Measurements from ENCODE around the gene NUP188. TPM values are rescaled to one million over a fixed set of nuclear protein-coding genes. Genes with fewer than 3 reads are reported as not detected.

Gene NUP188
- total and polyA plus RNA-seq, 2 of the 13 experiments (the other 11 are each of a cell fraction or from before 2014, with no cell fraction given), result 28.0 to 38.5 TPM

DNA sequence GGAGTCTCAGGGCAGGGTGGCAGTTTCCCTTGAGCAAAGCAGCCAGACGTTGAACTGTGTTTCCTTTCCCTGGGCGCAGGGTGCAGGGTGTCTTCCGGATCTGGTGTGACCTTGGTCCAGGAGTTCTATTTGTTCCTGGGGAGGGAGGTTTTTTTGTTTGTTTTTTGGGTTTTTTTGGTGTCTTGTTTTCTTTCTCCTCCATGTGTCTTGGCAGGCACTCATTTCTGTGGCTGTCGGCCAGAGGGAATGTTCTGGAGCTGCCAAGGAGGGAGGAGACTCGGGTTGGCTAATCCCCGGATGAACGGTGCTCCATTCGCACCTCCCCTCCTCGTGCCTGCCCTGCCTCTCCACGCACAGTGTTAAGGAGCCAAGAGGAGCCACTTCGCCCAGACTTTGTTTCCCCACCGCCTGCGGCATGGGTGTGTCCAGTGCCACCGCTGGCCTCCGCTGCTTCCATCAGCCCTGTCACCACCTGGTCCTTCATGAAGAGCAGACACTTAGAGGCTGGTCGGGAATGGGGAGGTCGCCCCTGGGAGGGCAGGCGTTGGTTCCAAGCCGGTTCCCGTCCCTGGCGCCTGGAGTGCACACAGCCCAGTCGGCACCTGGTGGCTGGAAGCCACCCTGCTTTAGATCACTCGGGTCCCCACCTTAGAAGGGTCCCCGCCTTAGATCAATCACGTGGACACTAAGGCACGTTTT, 30.2 kb upstream of the NUP188 start (continued):
- TF ChIP-seq RXRB (CRISPR knock-in tag; IDR thresholded peaks at IDR 0.05; ENCODE audit: borderline replicate concordance) (peak; percentile 57; the same call in 1 of the 2 replicates), PHF20 (CRISPR knock-in tag; IDR thresholded peaks at IDR 0.05) (no peak), EP300 (IDR thresholded peaks at IDR 0.05; ENCODE audit: low read depth in 2 of 2, low read length in 2 of 2) (peak in 1 of 2 experiments; percentile 77; a peak in 2 of 4 replicates), EP300 (CRISPR knock-in tag; IDR thresholded peaks at IDR 0.05; ENCODE audit: borderline replicate concordance) (peak; percentile 53; the same call in 1 of the 2 replicates)
- TF ChIP-seq, protein P1, sequence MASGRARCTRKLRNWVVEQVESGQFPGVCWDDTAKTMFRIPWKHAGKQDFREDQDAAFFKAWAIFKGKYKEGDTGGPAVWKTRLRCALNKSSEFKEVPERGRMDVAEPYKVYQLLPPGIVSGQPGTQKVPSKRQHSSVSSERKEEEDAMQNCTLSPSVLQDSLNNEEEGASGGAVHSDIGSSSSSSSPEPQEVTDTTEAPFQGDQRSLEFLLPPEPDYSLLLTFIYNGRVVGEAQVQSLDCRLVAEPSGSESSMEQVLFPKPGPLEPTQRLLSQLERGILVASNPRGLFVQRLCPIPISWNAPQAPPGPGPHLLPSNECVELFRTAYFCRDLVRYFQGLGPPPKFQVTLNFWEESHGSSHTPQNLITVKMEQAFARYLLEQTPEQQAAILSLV (CRISPR knock-in tag; IDR thresholded peaks at IDR 0.05; ENCODE audit: borderline replicate concordance), result no peak; the same call in 1 of the 2 replicates

DNA sequence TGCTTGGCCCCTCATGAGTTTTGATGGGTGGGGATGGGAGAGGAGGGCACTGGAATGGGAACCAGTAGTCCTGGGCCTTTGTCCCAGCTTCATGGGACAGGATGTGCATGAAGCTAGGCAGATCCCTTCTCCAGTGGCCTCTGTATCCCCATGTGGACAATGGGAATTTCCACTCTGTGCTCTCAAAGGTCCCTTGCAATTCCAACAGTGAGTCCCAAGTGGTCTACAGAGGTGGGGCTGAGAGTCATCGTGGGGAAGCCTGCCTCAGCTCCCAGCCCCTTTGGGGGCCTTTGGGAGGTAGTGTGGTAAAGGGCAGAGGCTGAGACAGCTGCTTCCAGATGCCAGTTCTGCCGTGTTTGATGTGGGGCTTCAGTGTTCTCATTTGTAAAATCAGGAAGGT, 28.6 kb upstream of the NUP188 start:
- H4K20me1 ChIP-seq (ENCODE audit: insufficient read depth, low read length), result no peaks in the 10 kb centered on the region
- H3K27me3 ChIP-seq (ENCODE audit: control insufficient read depth in 1 of 2, insufficient read depth in 2 of 2, low read length in 2 of 2), result no peaks in the 10 kb centered on the region
- peak overlapping the region; percentile 46 for H3K27ac ChIP-seq (ENCODE audit: extremely low read length, insufficient read depth, low read length)
- peaks cover 14% of the 10 kb centered on the region for H3K79me2 ChIP-seq (ENCODE audit: insufficient read depth, low read length)
- H3K9ac ChIP-seq (ENCODE audit: insufficient read depth, low read depth, low read length), result no peak overlapping the region
- peaks cover 7 to 16% of the 10 kb centered on the region in 2 experiments for H3K36me3 ChIP-seq (replicated peaks in 1 of 2; ENCODE audit: control insufficient read depth in 1 of 2, insufficient read depth in 2 of 2, low read length in 2 of 2)
- H3K4me1 ChIP-seq (ENCODE audit: insufficient read depth, low read length), result peaks cover 91% of the 10 kb centered on the region
- no peaks in the 10 kb centered on the region for H3K9me3 ChIP-seq (ENCODE audit: low read length)
- no TSS peak for BruUV-seq (replicated peaks)
- no peak overlapping the region for H3K4me3 ChIP-seq (replicated peaks in 1 of 3; ENCODE audit: insufficient read depth in 1 of 3, low read depth in 2 of 3, low read length in 3 of 3)
- in situ Hi-C loops (cut with HindIII; ENCODE audit: extremely low pct_ligation_motif_present, low pct_unique_long_range_greater_than_20kb), result no loop called here
- WGBS (ENCODE audit: low lambda C conversion rate), result 45% methylated on average over 2 of the region's 2 CpGs
- FAIRE-seq (no peak), DNase-seq (ENCODE audit: low spot score) (no peak), ATAC-seq (no peak)
- ChIA-PET CTCF (ENCODE audit: low intra/inter-chr PET ratio, low total read pairs) (no interaction called here), POLR2A (interaction anchor here (0.7 to 3.9 kb wide), 5 partner anchors 36 to 289 kb away, joined by 3 to 25 read pairs (median 5); partner anchors contain the start of genes KYAT1 and LRRC8A)
- H3K4me2 ChIP-seq (ENCODE audit: low read depth, low read length), result peak overlapping the region; percentile 26; the same call in 1 of the 2 replicates
- no peak overlapping the region for H2AFZ ChIP-seq (ENCODE audit: low read length)
- intact Hi-C loops (cut with micrococcal nuclease; ENCODE audit: unreplicated experiment), result no loop called here
- TF ChIP-seq NR2C2 (CRISPR knock-in tag; IDR thresholded peaks at IDR 0.05; ENCODE audit: borderline replicate concordance) (0 out of 2 replicates have a peak, but pooled peaks have one; percentile 14), FOXK1 (CRISPR knock-in tag; IDR thresholded peaks at IDR 0.05; ENCODE audit: borderline replicate concordance, low read depth) (no peak), ZNF460 (CRISPR knock-in tag; IDR thresholded peaks at IDR 0.05; ENCODE audit: borderline replicate concordance) (no peak), WIZ (CRISPR knock-in tag; IDR thresholded peaks at IDR 0.05) (no peak), KDM2A (CRISPR knock-in tag; IDR thresholded peaks at IDR 0.05; ENCODE audit: borderline replicate concordance, low read depth) (no peak), GLI4 (CRISPR knock-in tag; IDR thresholded peaks at IDR 0.05; ENCODE audit: borderline replicate concordance) (peak; percentile 41; the same call in 1 of the 2 replicates), ZNF616 (CRISPR knock-in tag; IDR thresholded peaks at IDR 0.05; ENCODE audit: low read depth) (no peak), ZNF598 (CRISPR knock-in tag; IDR thresholded peaks at IDR 0.05; ENCODE audit: borderline replicate concordance) (0 out of 2 replicates have a peak, but pooled peaks have one; percentile 26), ZNF224 (CRISPR knock-in tag; IDR thresholded peaks at IDR 0.05) (no peak), HOXD1 (CRISPR knock-in tag; IDR thresholded peaks at IDR 0.05) (no peak), ZMYM2 (CRISPR knock-in tag; IDR thresholded peaks at IDR 0.05) (no peak), NR3C1 (CRISPR knock-in tag; IDR thresholded peaks at IDR 0.05) (no peak), SALL2 (CRISPR knock-in tag; IDR thresholded peaks at IDR 0.05) (no peak)
- TF ChIP-seq, protein P2, sequence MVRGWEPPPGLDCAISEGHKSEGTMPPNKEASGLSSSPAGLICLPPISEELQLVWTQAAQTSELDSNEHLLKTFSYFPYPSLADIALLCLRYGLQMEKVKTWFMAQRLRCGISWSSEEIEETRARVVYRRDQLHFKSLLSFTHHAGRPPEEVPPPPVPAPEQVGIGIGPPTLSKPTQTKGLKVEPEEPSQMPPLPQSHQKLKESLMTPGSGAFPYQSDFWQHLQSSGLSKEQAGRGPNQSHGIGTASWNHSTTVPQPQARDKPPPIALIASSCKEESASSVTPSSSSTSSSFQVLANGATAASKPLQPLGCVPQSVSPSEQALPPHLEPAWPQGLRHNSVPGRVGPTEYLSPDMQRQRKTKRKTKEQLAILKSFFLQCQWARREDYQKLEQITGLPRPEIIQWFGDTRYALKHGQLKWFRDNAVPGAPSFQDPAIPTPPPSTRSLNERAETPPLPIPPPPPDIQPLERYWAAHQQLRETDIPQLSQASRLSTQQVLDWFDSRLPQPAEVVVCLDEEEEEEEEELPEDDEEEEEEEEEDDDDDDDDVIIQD (CRISPR knock-in tag; IDR thresholded peaks at IDR 0.05; ENCODE audit: low read depth), result no peak

Measured in HepG2 (cell line).